Cardiac fibroblast (primary cell): ENCODE data around the gene RBM5.

Experiments used
- DNase-seq, 2 donors: peaks; one replicate each; pipeline versions ENCODE4 v3.0.0 to v3.0.0-alpha.2; 2010; ENCODE audit warnings: low read depth in 2 of 2
- H3K4me3 ChIP-seq, 2 donors: replicated peaks in 1 of 2; 1 replicate in 1 of 2; 2 replicates in 1 of 2; pipeline ENCODE4 v1.5.1; 2011; ENCODE audit warnings: low read depth in 2 of 2, low read length in 2 of 2, mild to moderate bottlenecking in 2 of 2, moderate library complexity in 1 of 2
- CTCF ChIP-seq: IDR thresholded peaks from one replicate; pipeline ENCODE4 v1.5.1; 2011; ENCODE audit warnings: low read depth, mild to moderate bottlenecking, low read length, inconsistent platforms

Gene RBM5

GRCh38 chr3:50088725-50089608 is at the start of gene RBM5:
Gene RBM5, plus strand, starts transcription at chr3:50088919. Its CDS starts 1,516 bp downstream, at chr3:50090435.
- DNase-seq = peak; percentile 92 to 94
- peak within 1 kb of the TSS; percentile 69 to 100 for H3K4me3 ChIP-seq
- TF ChIP-seq CTCF = no peak

DNA sequence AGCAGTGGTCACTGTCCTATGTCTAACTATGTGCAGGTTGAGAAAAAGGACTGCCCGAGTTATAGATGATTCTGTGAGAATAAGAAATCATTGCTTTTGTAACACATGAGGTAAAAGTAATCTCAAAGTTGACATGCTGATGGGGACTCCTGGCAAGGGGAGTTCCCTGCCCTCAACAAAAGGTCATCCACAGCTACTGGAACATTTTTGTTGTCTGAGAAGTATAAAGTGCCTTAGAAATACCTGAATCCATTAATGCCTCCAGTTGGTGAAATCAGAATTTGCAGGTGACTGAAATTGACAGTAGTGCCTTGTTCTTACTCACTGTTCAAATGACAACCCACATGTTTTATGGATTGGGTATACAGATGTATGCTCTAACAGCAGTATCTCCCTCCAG is 43.7 kb upstream of the RBM5 start:
- H3K4me3 ChIP-seq = no peak overlapping the region
- no peak for DNase-seq
- no peak for TF ChIP-seq CTCF

- DNase-seq = no peak
- TF ChIP-seq CTCF = no peak
- H3K4me3 ChIP-seq = no peak overlapping the region
These were observed 41.3 kb upstream of the RBM5 start for GRCh38 chr3:50047426-50047825.

DNA sequence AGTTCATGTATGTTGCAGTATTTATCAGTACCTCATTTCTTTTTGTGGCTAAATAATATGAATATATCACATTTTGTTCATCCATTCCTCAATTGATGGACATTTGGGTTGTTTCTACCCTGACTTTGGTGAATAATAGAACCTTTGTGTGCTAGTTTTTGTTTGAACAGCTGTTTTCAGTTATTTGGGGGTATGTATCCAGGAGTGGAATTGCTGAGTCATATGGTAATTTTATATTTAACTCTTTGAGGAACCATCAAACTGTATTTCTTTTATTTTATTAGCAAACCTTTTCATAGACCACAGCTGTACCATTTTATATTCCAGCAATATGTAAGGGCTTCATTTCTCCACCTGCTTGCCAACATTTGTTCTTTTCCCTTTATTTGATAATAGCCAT is 38.4 kb upstream of the RBM5 start:
- H3K4me3 ChIP-seq = no peak overlapping the region
- DNase-seq = peak; percentile 65 to 79
- TF ChIP-seq CTCF = no peak

DNA sequence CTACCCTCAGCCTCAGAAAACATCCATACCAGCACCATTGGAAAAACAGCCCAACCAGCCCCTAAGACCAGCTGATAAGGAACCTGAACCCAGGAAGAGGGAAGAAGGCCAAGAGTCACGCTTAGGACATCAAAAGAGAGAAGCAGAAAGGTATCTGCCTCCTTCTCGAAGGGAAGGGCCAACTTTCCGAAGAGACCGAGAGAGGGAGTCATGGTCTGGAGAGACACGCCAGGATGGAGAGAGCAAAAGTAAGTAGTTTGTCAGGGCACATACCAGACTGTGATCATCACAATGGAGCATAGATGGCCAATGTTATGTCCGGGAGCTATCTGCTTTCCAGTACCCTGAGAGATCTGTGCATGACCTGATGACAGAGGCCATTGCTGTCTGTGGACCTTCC is 31.0 kb upstream of the RBM5 start:
- no peak for TF ChIP-seq CTCF

DNA sequence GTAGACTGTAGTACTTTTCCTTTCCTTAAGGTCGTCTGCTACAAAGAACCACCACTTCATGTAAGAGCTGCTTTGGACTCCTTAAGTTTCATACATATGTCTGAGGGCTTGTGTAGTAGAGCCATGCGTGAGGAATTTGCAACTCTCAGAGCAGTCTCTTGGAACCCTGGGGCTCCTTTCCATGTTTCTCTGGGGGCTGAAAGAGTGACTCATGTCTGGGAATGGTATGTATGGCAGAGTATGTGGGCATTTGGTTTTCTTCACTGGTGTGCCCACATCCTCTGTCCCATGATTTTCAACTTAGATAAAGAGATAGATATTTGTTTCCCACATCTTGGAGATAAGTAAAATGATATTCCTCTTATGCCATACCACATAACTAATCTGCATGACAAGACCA is 20.6 kb upstream of the RBM5 start:
- no peak for TF ChIP-seq CTCF
- H3K4me3 ChIP-seq = no peak overlapping the region
- DNase-seq = no peak

More for the DNA sequence above, 31.0 kb upstream of the RBM5 start:
- DNase-seq = no peak
- H3K4me3 ChIP-seq = no peak overlapping the region
